Measurements from ENCODE around the gene MYH6. TPM values are rescaled to one million over a fixed set of nuclear protein-coding genes. Genes with fewer than 3 reads are reported as not detected.

MYH6 gene
- total RNA-seq, 1 experiment from 2014 or later = 0.07 TPM

DNA sequence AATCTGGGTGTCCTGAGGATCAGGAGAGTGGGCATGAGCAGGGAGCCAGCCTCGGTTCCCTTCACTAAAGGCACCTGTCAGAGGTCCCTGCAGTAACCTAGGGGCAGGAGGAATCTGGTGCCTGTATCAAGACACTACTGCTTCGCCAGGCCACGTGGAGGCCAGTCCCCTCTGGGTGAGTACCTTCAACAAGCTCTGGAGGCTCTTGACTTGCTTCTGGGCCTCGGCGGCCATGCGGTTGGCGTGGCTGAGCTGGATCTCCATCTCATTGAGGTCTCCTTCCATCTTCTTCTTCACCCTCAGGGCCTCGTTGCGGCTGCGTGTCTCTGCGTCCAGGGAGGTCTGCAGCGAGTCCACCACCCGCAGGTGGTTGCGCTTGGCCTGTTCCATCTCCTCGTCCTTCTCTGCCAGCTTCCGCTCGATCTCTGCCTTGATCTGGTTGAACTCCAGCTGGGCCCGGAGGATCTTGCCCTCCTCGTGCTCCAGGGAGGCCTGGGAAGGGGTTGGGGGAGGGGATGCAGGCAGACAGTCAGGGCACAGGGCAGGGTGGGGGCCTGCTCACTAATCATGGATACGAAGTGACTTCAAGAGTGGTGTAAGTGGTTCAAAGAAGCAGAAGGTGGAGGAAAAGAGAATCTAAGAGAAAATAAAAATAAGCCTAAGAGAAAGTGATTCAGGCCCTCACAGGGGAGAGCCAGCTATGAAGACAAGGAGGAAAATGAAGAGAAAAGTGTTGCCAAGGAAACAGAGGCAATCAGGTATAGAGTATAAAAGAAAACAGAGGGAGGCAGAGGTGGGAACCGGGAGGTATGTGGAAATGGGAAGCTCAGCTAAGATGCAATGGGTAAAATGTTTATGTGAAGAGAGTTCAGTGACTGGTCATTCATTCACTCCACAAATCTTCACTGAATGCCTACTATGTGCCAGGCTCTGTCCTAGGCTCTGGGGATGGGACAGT is 8.0 kb upstream of the MYH6 start:
- no peak overlapping the region for H2AK5ac ChIP-seq (ENCODE audit: insufficient read length, low read length)
- no peaks in the 10 kb centered on the region for H4K20me1 ChIP-seq (ENCODE audit: control insufficient read depth, insufficient read depth, insufficient read length)
- no peaks in the 10 kb centered on the region for H3K23me2 ChIP-seq (ENCODE audit: insufficient read length, low read depth, low read length, poor library complexity, severe bottlenecking)
- H4K8ac ChIP-seq (replicated peaks; ENCODE audit: insufficient read length, low read depth, low read length) = no peak overlapping the region
- no peaks in the 10 kb centered on the region for H3K36me3 Mint-ChIP-seq (ENCODE audit: insufficient read depth in 1 of 3, low read depth in 3 of 3)
- no peak overlapping the region for H3K23ac ChIP-seq (ENCODE audit: insufficient read length, low read depth, low read length)
- H3K9me3 Mint-ChIP-seq = peaks cover 0 to 3% of the 10 kb centered on the region in 2 experiments; a peak in 3 of 5 replicates
- H3K79me2 ChIP-seq (ENCODE audit: insufficient read depth, low read length) = no peaks in the 10 kb centered on the region
- H2AFZ ChIP-seq (ENCODE audit: low read length) = no peak overlapping the region
- H3K14ac ChIP-seq (ENCODE audit: insufficient read depth, low read length) = no peak overlapping the region
- no peak overlapping the region for H2BK5ac ChIP-seq (ENCODE audit: insufficient read length, low read length)
- H3K56ac ChIP-seq (ENCODE audit: insufficient read length, low read depth, low read length) = no peak overlapping the region
- H3K4me2 ChIP-seq (ENCODE audit: insufficient read depth, insufficient read length, low read length) = no peak overlapping the region
- no CpG with 5 or more reads among the region's 21 CpGs for WGBS (ENCODE audit: extremely low coverage, insufficient read length, low lambda C conversion rate)
- no peaks in the 10 kb centered on the region for H3K9me3 ChIP-seq (ENCODE audit: control insufficient read depth, low read depth, low read length)
- peaks cover 0 to 5% of the 10 kb centered on the region in 2 experiments; a peak in 3 of 4 replicates for H3K4me1 Mint-ChIP-seq
- no peak overlapping the region for H4K91ac ChIP-seq (ENCODE audit: insufficient read length, low read depth, low read length)
- H3K27me3 Mint-ChIP-seq (ENCODE audit: low read depth) = peaks cover 39% of the 10 kb centered on the region
- TF ChIP-seq, protein P1, sequence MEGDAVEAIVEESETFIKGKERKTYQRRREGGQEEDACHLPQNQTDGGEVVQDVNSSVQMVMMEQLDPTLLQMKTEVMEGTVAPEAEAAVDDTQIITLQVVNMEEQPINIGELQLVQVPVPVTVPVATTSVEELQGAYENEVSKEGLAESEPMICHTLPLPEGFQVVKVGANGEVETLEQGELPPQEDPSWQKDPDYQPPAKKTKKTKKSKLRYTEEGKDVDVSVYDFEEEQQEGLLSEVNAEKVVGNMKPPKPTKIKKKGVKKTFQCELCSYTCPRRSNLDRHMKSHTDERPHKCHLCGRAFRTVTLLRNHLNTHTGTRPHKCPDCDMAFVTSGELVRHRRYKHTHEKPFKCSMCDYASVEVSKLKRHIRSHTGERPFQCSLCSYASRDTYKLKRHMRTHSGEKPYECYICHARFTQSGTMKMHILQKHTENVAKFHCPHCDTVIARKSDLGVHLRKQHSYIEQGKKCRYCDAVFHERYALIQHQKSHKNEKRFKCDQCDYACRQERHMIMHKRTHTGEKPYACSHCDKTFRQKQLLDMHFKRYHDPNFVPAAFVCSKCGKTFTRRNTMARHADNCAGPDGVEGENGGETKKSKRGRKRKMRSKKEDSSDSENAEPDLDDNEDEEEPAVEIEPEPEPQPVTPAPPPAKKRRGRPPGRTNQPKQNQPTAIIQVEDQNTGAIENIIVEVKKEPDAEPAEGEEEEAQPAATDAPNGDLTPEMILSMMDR (conservative IDR thresholded peaks at IDR 0.05) = no peak
- H2BK120ac ChIP-seq (ENCODE audit: low read depth, low read length, poor library complexity, severe bottlenecking) = no peak overlapping the region
- no peaks in the 10 kb centered on the region for H3K4me1 ChIP-seq (ENCODE audit: insufficient read depth, low read length)
- no peak overlapping the region for H3K18ac ChIP-seq (ENCODE audit: insufficient read length, low read depth, low read length)
- H3K4ac ChIP-seq (ENCODE audit: low read depth, low read length) = no peak overlapping the region
- no peak overlapping the region for H2BK20ac ChIP-seq (ENCODE audit: low read depth, low read length, poor library complexity, severe bottlenecking)
- H3T11ph ChIP-seq (ENCODE audit: low read length) = no peak overlapping the region
- H3K27me3 ChIP-seq (ENCODE audit: insufficient read depth, low read length) = no peaks in the 10 kb centered on the region
- H3K27ac Mint-ChIP-seq = no peak overlapping the region
- H3K79me1 ChIP-seq (ENCODE audit: insufficient read depth, low read depth, low read length, poor library complexity, severe bottlenecking) = no peaks in the 10 kb centered on the region
- no peak overlapping the region for H2BK12ac ChIP-seq (ENCODE audit: insufficient read length, low read depth, low read length)
- no peak overlapping the region for H3K27ac ChIP-seq (ENCODE audit: insufficient read length, low read depth, low read length)
- H4K5ac ChIP-seq (ENCODE audit: insufficient read length, low read depth, low read length) = no peak overlapping the region
- no peak overlapping the region for H3K9ac ChIP-seq (ENCODE audit: extremely low read depth, insufficient read length, low read length)
- H2BK15ac ChIP-seq (ENCODE audit: low read depth, low read length) = no peak overlapping the region
- DNase-seq = no peak
- H3K4me3 Mint-ChIP-seq = no peak overlapping the region
